Measurements from ENCODE around the gene GRPEL1. TPM values are rescaled to one million over a fixed set of nuclear protein-coding genes. Genes with fewer than 3 reads are reported as not detected.

The GRPEL1 gene
- total RNA-seq, 1 experiment from 2014 or later, result 49.9 TPM

- H3F3A ChIP-seq (ENCODE audit: insufficient read depth, low read depth), result no peaks in the 10 kb centered on the region
- H3K27ac ChIP-seq, result no peak overlapping the region
- H3K79me2 ChIP-seq (ENCODE audit: low read depth), result 0 out of 2 replicates have a peak, but pooled peaks cover 2% of the 10 kb centered on the region
- no peaks in the 10 kb centered on the region for H4K20me1 ChIP-seq (ENCODE audit: insufficient read depth)
- intact Hi-C loops (cut with micrococcal nuclease; ENCODE audit: unreplicated experiment), result no loop called here
- DNase-seq, result no peak
- ChIA-PET POLR2A (ENCODE audit: unreplicated experiment) (interaction anchor here (1.2 kb wide), 1 partner anchor 76 kb away, joined by 5 read pairs; no protein-coding TSS in a partner anchor), CTCF (no interaction called here)
- H3K4me2 ChIP-seq, result no peak overlapping the region
- TF ChIP-seq EZH2 (IDR thresholded peaks at IDR 0.05; ENCODE audit: low read depth), result no peak
- TF ChIP-seq, protein P1, sequence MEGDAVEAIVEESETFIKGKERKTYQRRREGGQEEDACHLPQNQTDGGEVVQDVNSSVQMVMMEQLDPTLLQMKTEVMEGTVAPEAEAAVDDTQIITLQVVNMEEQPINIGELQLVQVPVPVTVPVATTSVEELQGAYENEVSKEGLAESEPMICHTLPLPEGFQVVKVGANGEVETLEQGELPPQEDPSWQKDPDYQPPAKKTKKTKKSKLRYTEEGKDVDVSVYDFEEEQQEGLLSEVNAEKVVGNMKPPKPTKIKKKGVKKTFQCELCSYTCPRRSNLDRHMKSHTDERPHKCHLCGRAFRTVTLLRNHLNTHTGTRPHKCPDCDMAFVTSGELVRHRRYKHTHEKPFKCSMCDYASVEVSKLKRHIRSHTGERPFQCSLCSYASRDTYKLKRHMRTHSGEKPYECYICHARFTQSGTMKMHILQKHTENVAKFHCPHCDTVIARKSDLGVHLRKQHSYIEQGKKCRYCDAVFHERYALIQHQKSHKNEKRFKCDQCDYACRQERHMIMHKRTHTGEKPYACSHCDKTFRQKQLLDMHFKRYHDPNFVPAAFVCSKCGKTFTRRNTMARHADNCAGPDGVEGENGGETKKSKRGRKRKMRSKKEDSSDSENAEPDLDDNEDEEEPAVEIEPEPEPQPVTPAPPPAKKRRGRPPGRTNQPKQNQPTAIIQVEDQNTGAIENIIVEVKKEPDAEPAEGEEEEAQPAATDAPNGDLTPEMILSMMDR (conservative IDR thresholded peaks at IDR 0.05), result no peak
- H2AFZ ChIP-seq, result no peak overlapping the region
- no peaks in the 10 kb centered on the region for H3K9me2 ChIP-seq (ENCODE audit: insufficient read depth)
- peaks cover 2% of the 10 kb centered on the region for H3K4me1 ChIP-seq (replicated peaks; ENCODE audit: insufficient read depth)
- no peaks in the 10 kb centered on the region; the same call in 1 of the 2 replicates for H3K36me3 ChIP-seq (ENCODE audit: low read depth)
- no peaks in the 10 kb centered on the region for H3K27me3 ChIP-seq (ENCODE audit: insufficient read depth, low read depth)
- BruUV-seq (replicated peaks), result no TSS peak
- H3K9me3 ChIP-seq (ENCODE audit: insufficient read depth, low read depth), result no peaks in the 10 kb centered on the region
- no peak overlapping the region for H3K4me3 ChIP-seq
Measured at GRCh38 chr4:7029212-7029611, 38.7 kb downstream of the GRPEL1 start.

DNA sequence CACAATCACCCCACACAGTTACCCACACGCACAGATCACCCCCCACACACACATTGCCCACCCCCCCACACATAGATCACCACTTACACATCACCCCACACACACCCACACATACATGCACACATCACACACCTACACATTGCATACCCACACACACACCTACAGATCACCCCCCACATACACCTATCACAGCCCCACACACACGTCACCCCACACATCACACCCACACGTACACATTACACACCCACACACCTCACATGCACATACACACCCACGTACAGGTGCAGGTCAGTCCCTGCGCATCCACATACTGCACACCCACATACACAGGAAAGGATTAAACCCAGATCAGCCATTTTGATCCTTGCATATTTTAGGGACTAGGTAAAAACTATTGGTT lies 40.0 kb downstream of the GRPEL1 start:
- Histone ChIP-seq H2AFZ (no peak overlapping the region), H3K36me3 (ENCODE audit: low read depth) (no peaks in the 10 kb centered on the region; the same call in 1 of the 2 replicates), H3F3A (ENCODE audit: insufficient read depth, low read depth) (peaks cover 3% of the 10 kb centered on the region; the same call in 1 of the 2 replicates), H3K4me2 (no peak overlapping the region), H3K4me3 (no peak overlapping the region), H3K79me2 (ENCODE audit: low read depth) (0 out of 2 replicates have a peak, but pooled peaks cover 9% of the 10 kb centered on the region), H3K9me3 (ENCODE audit: insufficient read depth, low read depth) (no peaks in the 10 kb centered on the region), H3K27me3 (ENCODE audit: insufficient read depth, low read depth) (no peaks in the 10 kb centered on the region), H3K4me1 (replicated peaks; ENCODE audit: insufficient read depth) (peaks cover 4% of the 10 kb centered on the region), H3K9me2 (ENCODE audit: insufficient read depth) (no peaks in the 10 kb centered on the region), H3K27ac (no peak overlapping the region), H4K20me1 (ENCODE audit: insufficient read depth) (no peaks in the 10 kb centered on the region)
- no TSS peak for BruUV-seq (replicated peaks)
- no peak for DNase-seq
- intact Hi-C loops (cut with micrococcal nuclease; ENCODE audit: unreplicated experiment), result no loop called here
- ChIA-PET POLR2A (ENCODE audit: unreplicated experiment) (no interaction called here), CTCF (no interaction called here)
- TF ChIP-seq, protein P1 (conservative IDR thresholded peaks at IDR 0.05), result no peak
- TF ChIP-seq EZH2 (IDR thresholded peaks at IDR 0.05; ENCODE audit: low read depth), result no peak

DNA sequence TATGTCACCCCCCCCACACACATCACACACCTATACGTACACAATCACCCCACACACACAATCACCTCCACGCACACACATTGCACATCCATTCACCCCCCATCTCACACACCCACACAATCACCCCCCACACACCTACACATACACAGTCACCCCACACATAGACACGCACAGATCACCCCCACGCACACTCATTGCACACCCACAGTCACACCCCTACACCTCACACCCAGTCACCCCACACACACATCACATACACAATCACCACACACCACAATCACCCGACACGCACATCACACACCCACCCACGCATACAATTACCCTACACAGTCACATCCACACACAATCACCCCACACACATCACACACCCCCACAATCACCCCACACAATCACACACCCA lies 40.6 kb downstream of the GRPEL1 start:
- no peaks in the 10 kb centered on the region for H3K27me3 ChIP-seq (ENCODE audit: insufficient read depth, low read depth)
- no peaks in the 10 kb centered on the region; the same call in 1 of the 2 replicates for H3K36me3 ChIP-seq (ENCODE audit: low read depth)
- no peaks in the 10 kb centered on the region for H4K20me1 ChIP-seq (ENCODE audit: insufficient read depth)
- peaks cover 10% of the 10 kb centered on the region; the same call in 1 of the 2 replicates for H3F3A ChIP-seq (ENCODE audit: insufficient read depth, low read depth)
- BruUV-seq (replicated peaks), result no TSS peak
- intact Hi-C loops (cut with micrococcal nuclease; ENCODE audit: unreplicated experiment), result no loop called here
- ChIA-PET CTCF (no interaction called here), POLR2A (ENCODE audit: unreplicated experiment) (no interaction called here)
- H3K4me3 ChIP-seq, result no peak overlapping the region
- no peak overlapping the region for H2AFZ ChIP-seq
- no peak overlapping the region for H3K4me2 ChIP-seq
- H3K79me2 ChIP-seq (ENCODE audit: low read depth), result 0 out of 2 replicates have a peak, but pooled peaks cover 9% of the 10 kb centered on the region
- TF ChIP-seq, protein P1 (conservative IDR thresholded peaks at IDR 0.05), result no peak
- TF ChIP-seq EZH2 (IDR thresholded peaks at IDR 0.05; ENCODE audit: low read depth), result no peak
- no peak for DNase-seq
- no peaks in the 10 kb centered on the region for H3K9me3 ChIP-seq (ENCODE audit: insufficient read depth, low read depth)
- no peaks in the 10 kb centered on the region for H3K9me2 ChIP-seq (ENCODE audit: insufficient read depth)
- peaks cover 9% of the 10 kb centered on the region for H3K4me1 ChIP-seq (replicated peaks; ENCODE audit: insufficient read depth)
- no peak overlapping the region for H3K27ac ChIP-seq
